OCI-LY1 (cell line): ENCODE measurements around the gene PPP2R5C.

Experiments used
- H2AFZ ChIP-seq: fragments of 200-600 bp; sonication (generic), shearing (Covaris generic); 2 replicates; pipeline ENCODE4 v1.6.0; 2014; ENCODE audit warnings: antibody characterized with exemption, mild to moderate bottlenecking, low read length
- H3F3A ChIP-seq: fragments of 200-600 bp; sonication (generic), shearing (Covaris generic); 2 replicates; pipeline ENCODE4 v1.6.0; 2014; ENCODE audit warnings: mild to moderate bottlenecking, antibody characterized with exemption, low read length, moderate library complexity; ENCODE audit not compliant: insufficient read depth
- H3K27ac ChIP-seq: fragments of 200-600 bp; sonication (generic); 2 replicates; pipeline ENCODE4 v1.5.1; 2014; ENCODE audit warnings: low read length, mixed run types, mild to moderate bottlenecking, low read depth; ENCODE audit not compliant: poor library complexity, severe bottlenecking
- H3K27me3 ChIP-seq: fragments of 200-600 bp; sonication (generic); 2 replicates; pipeline ENCODE4 v1.6.0; 2014; ENCODE audit warnings: antibody characterized with exemption, mild to moderate bottlenecking, low read length, moderate library complexity; ENCODE audit not compliant: insufficient read depth
- H3K36me3 ChIP-seq: fragments of 200-600 bp; sonication (generic); 2 replicates; pipeline ENCODE4 v1.6.1; 2014; ENCODE audit warnings: mild to moderate bottlenecking, antibody characterized with exemption, low read length, moderate library complexity, mixed read lengths; ENCODE audit not compliant: insufficient read depth
- H3K4me1 ChIP-seq: fragments of 200-600 bp; sonication (generic); 2 replicates; pipeline ENCODE4 v1.5.1; 2014; ENCODE audit warnings: mild to moderate bottlenecking, low read length, moderate library complexity; ENCODE audit not compliant: insufficient read depth, severe bottlenecking
- H3K4me2 ChIP-seq: fragments of 200-600 bp; sonication (generic), shearing (Covaris generic); 2 replicates; pipeline ENCODE4 v1.6.1; 2014; ENCODE audit warnings: low read length
- H3K4me3 ChIP-seq: fragments of 200-600 bp; sonication (generic); 2 replicates; pipeline ENCODE4 v1.5.1; 2014; ENCODE audit warnings: low read length, low read depth, mild to moderate bottlenecking, mixed read lengths; ENCODE audit not compliant: poor library complexity, severe bottlenecking
- H3K79me2 ChIP-seq: fragments of 200-600 bp; shearing (Covaris generic); 2 replicates; pipeline ENCODE4 v1.6.1; 2016; ENCODE audit warnings: mixed run types, low read length, mixed read lengths; ENCODE audit not compliant: insufficient read depth
- H3K9ac ChIP-seq: fragments of 200-600 bp; sonication (generic), shearing (Covaris generic); 2 replicates; pipeline ENCODE4 v1.6.1; 2014; ENCODE audit warnings: mild to moderate bottlenecking, low read length, mixed read lengths
- H3K9me2 ChIP-seq: fragments of 200-600 bp; sonication (generic), shearing (Covaris generic); 2 replicates; pipeline ENCODE4 v1.6.1; 2014; ENCODE audit warnings: low read depth, mild to moderate bottlenecking, low read length, mixed read lengths
- H3K9me3 ChIP-seq: fragments of 200-600 bp; shearing (Covaris generic); 2 replicates; pipeline ENCODE4 v1.6.1; 2014; ENCODE audit warnings: low read length, mixed read lengths
- H4K20me1 ChIP-seq: fragments of 200-600 bp; sonication (generic), shearing (Covaris generic); 2 replicates; pipeline ENCODE4 v1.6.0; 2016; ENCODE audit warnings: mild to moderate bottlenecking, low read length; ENCODE audit not compliant: insufficient read depth
- EZH2 ChIP-seq: fragments of 200-600 bp; sonication (generic), shearing (Covaris generic); IDR thresholded peaks from 2 replicates; pipeline ENCODE4 v1.8.0; 2017; ENCODE audit warnings: borderline replicate concordance, mixed run types, mild to moderate bottlenecking, antibody characterized with exemption, low read length, moderate library complexity, mixed read lengths
- TF ChIP-seq, protein P1 (sequence below): fragments of 200-600 bp; sonication (generic), shearing (Covaris generic); IDR thresholded peaks from 2 replicates; pipeline ENCODE4 v1.5.1; 2017; ENCODE audit warnings: mild to moderate bottlenecking, antibody characterized with exemption, low read length, moderate library complexity, mixed read lengths

Gene PPP2R5C

DNA sequence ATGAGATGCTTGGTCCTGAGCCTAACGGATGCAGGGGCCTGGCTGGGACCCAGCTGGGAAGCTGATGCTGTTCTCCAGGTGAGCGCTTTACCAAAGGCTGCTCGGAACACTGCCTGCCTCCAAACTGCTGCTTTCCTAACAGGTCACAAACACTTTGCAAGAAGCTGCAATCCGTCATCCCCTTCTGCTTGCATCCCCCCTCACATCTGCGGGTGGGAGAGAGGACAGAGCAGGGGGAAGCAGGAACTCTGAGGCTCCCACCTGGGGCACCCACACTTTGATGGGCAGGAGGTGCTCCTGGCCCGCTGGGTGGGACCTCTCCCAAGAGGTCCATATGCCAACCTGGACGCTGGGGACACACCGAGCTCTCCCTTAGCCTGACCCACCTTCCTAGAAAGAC, 24.9 kb upstream of the PPP2R5C start:
- H3K27ac ChIP-seq, result no peak overlapping the region
- peaks cover 6% of the 10 kb centered on the region for H3K4me1 ChIP-seq
- TF ChIP-seq EZH2, result no peak
- TF ChIP-seq, protein P1, sequence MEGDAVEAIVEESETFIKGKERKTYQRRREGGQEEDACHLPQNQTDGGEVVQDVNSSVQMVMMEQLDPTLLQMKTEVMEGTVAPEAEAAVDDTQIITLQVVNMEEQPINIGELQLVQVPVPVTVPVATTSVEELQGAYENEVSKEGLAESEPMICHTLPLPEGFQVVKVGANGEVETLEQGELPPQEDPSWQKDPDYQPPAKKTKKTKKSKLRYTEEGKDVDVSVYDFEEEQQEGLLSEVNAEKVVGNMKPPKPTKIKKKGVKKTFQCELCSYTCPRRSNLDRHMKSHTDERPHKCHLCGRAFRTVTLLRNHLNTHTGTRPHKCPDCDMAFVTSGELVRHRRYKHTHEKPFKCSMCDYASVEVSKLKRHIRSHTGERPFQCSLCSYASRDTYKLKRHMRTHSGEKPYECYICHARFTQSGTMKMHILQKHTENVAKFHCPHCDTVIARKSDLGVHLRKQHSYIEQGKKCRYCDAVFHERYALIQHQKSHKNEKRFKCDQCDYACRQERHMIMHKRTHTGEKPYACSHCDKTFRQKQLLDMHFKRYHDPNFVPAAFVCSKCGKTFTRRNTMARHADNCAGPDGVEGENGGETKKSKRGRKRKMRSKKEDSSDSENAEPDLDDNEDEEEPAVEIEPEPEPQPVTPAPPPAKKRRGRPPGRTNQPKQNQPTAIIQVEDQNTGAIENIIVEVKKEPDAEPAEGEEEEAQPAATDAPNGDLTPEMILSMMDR, result no peak
- H3K36me3 ChIP-seq, result no peaks in the 10 kb centered on the region; the same call in 1 of the 2 replicates
- no peak overlapping the region for H3K9ac ChIP-seq
- H3K27me3 ChIP-seq, result 0 out of 2 replicates have a peak, but pooled peaks cover 5% of the 10 kb centered on the region
- no peak overlapping the region for H3K4me3 ChIP-seq
- no peak overlapping the region for H3K4me2 ChIP-seq
- H3K9me3 ChIP-seq, result peaks cover 8% of the 10 kb centered on the region
- no peaks in the 10 kb centered on the region for H3K9me2 ChIP-seq
- no peak overlapping the region for H2AFZ ChIP-seq
- H3K79me2 ChIP-seq, result no peaks in the 10 kb centered on the region
- H4K20me1 ChIP-seq, result no peaks in the 10 kb centered on the region
- no peaks in the 10 kb centered on the region for H3F3A ChIP-seq

DNA sequence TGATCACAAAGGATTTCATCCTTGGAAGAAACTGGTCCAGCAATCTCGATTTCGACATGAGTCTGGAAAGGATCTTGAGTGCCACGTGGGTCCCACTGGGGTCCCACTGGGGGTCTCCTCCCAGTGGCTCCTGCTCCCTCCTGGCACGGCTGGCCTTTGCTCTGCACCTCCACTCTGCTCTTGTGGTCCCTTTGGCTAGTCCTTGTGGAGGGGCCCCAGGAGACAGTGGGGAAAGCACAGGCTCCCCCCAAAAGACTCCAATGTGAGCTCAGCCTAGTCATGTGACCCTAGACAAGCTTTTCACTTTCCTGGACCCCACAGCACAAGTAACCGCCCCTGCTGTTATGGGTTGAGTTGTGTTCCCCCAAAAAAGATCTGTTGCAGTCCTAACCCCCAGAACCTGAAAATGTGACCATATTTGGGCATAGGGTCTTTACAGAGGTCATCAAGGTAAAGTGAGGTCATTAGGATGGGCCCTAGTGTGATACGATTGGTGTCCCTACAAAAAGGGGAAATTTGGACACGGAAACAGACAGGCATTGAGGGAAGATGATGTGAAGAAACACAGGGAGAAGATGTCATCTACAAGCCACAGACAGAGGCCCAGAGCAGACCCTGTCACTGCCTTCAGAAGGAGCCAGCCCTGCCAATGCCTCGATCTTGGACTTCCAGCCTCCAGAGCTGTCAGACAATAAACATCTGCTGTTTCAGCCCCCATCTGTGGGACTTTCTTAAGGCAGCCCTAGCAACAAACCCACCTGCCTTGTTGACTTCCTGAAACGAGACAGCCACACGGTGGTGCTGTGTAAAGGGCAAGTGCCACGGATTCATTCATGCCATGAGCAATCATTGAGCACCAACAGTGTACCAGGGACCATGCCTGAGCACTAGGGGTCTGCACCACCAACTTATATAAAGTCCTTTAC, 23.8 kb upstream of the PPP2R5C start:
- Histone ChIP-seq H3K9me3 (peaks cover 8% of the 10 kb centered on the region), H3K9me2 (no peaks in the 10 kb centered on the region), H3K4me3 (no peak overlapping the region), H3F3A (no peaks in the 10 kb centered on the region), H3K27ac (no peak overlapping the region), H3K36me3 (no peaks in the 10 kb centered on the region; the same call in 1 of the 2 replicates), H3K9ac (no peak overlapping the region), H2AFZ (no peak overlapping the region), H3K4me1 (no peaks in the 10 kb centered on the region), H3K4me2 (no peak overlapping the region), H3K79me2 (no peaks in the 10 kb centered on the region), H4K20me1 (no peaks in the 10 kb centered on the region), H3K27me3 (0 out of 2 replicates have a peak, but pooled peaks cover 5% of the 10 kb centered on the region)
- TF ChIP-seq EZH2, result no peak
- TF ChIP-seq, protein P1, result peak; percentile 71

DNA sequence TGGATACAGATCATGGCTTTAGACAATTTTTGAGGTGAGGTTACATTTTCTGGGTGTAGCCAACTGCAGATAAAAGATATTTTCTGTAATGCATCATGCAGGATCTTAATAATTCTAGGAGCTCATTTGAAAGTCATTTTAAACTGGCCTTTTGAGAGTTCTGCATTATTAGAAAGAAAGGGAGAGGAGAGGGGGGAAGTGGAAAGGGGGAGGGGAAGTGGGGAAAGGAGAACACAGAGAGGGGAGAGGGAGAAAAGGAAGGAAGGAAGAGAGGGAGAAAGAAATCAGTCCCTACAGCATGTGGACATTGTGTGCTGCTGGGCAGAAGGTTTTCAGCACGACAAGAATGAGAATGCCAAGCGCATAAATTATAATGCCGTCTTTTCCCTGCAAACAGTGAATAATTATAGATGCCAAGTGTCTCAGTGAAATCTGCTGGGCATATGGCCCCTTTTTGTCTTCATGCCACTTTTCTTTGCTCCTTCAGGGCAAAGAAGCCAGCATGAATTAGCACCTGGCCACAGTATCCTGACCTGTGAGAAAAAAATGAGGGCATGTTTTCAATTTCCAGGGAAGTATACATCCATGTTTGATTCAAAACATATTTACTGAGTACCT, 22.7 kb upstream of the PPP2R5C start:
- Histone ChIP-seq H3F3A (no peaks in the 10 kb centered on the region), H3K36me3 (no peaks in the 10 kb centered on the region; the same call in 1 of the 2 replicates), H3K4me1 (no peaks in the 10 kb centered on the region), H3K9ac (no peak overlapping the region), H3K27ac (no peak overlapping the region), H2AFZ (no peak overlapping the region), H3K4me2 (no peak overlapping the region), H4K20me1 (no peaks in the 10 kb centered on the region), H3K9me3 (peaks cover 8% of the 10 kb centered on the region), H3K4me3 (no peak overlapping the region), H3K9me2 (no peaks in the 10 kb centered on the region), H3K79me2 (no peaks in the 10 kb centered on the region), H3K27me3 (0 out of 2 replicates have a peak, but pooled peaks cover 5% of the 10 kb centered on the region)
- TF ChIP-seq, protein P1, result no peak
- no peak for TF ChIP-seq EZH2
